Measurements from ENCODE around the gene GSX2.
"Not testable (repeated sequence)": the region's sequence is repeated elsewhere in the genome, so short reads cannot be mapped to it uniquely, and the experiment has no call there.

GSX2 gene

DNA sequence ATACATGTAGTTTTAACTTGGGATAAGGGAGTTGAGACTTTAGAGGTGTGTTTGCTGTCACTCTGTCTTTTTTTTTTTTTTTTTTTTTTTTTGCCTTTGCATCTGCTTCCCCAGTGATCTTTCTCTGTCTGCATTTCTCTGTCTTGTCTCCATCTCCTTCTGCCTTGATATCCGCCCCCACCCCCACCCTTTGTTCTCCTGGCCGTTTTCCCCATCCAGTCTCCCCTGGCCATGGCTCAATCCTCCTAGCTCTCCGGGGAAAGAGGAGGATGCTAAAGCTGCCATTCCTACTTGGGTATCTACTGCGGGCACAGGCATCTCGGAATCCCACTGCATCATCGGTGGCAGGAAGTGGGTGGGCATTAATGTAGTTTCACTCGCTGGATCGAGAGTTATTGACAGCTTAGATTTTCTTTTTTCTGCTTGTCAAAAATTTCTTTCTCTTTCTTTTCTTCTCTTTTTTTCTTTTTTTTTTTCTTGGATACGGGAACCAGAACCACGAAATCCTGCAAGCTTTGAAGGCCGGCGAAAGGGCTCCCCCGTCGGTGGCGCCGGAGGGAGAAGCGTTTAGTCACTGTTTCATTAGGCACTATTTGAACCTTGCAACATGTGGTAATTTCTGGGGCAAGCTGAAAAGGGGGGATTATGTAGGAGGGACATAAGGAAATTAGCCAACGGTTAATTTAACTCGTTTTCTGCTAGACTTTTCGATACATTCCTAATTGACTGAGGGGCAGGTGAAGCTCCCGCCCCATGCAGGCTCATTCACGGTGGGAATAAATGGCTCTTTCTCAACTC lies 8.2 kb downstream of the GSX2 start:
- H4K20me1 ChIP-seq (ENCODE audit: low read depth, low read length), result no peaks in the 10 kb centered on the region
- no peak overlapping the region for H3K4me3 ChIP-seq (ENCODE audit: insufficient read depth, low read length, poor library complexity, severe bottlenecking)
- TF ChIP-seq EZH2phosphoT487 (conservative IDR thresholded peaks at IDR 0.05; ENCODE audit: low read length), result no peak
- TF ChIP-seq CTCF (IDR thresholded peaks at IDR 0.05; ENCODE audit: insufficient read depth, low read length, poor library complexity, severe bottlenecking), result no peak
- no peaks in the 10 kb centered on the region for H3K36me3 ChIP-seq (ENCODE audit: low read length)
- H3K9me3 ChIP-seq (ENCODE audit: insufficient read depth, low read length), result no peaks in the 10 kb centered on the region
- no peaks in the 10 kb centered on the region for H3K9me2 ChIP-seq (replicated peaks; ENCODE audit: insufficient read depth, low read length)
- H3F3A ChIP-seq (ENCODE audit: insufficient read depth), result no peaks in the 10 kb centered on the region
- no peak overlapping the region for H3K9ac ChIP-seq (ENCODE audit: low read length)
- H3K79me2 ChIP-seq (ENCODE audit: insufficient read depth, low read length), result no peaks in the 10 kb centered on the region
- H2AFZ ChIP-seq (ENCODE audit: low read depth, low read length, severe bottlenecking), result no peak overlapping the region
- H3K27ac ChIP-seq (ENCODE audit: low read depth, low read length), result no peak overlapping the region
- H3K4me2 ChIP-seq (ENCODE audit: low read depth, low read length, poor library complexity, severe bottlenecking), result no peak overlapping the region
- no peaks in the 10 kb centered on the region for H3K27me3 ChIP-seq (ENCODE audit: low read length)

GRCh38 chr4:54109241-54110018 lies 9.5 kb downstream of the GSX2 start:
- no peak overlapping the region for H3K4me2 ChIP-seq (ENCODE audit: low read depth, low read length, poor library complexity, severe bottlenecking)
- no peak overlapping the region for H3K4me3 ChIP-seq (ENCODE audit: insufficient read depth, low read length, poor library complexity, severe bottlenecking)
- no peak overlapping the region for H3K27ac ChIP-seq (ENCODE audit: low read depth, low read length)
- no peak overlapping the region for H2AFZ ChIP-seq (ENCODE audit: low read depth, low read length, severe bottlenecking)
- no peaks in the 10 kb centered on the region for H3K9me3 ChIP-seq (ENCODE audit: insufficient read depth, low read length)
- no peaks in the 10 kb centered on the region for H3K9me2 ChIP-seq (replicated peaks; ENCODE audit: insufficient read depth, low read length)
- no peak overlapping the region for H3K9ac ChIP-seq (ENCODE audit: low read length)
- H3K27me3 ChIP-seq (ENCODE audit: low read length), result no peaks in the 10 kb centered on the region
- H3K79me2 ChIP-seq (ENCODE audit: insufficient read depth, low read length), result no peaks in the 10 kb centered on the region
- no peaks in the 10 kb centered on the region for H3F3A ChIP-seq (ENCODE audit: insufficient read depth)
- H4K20me1 ChIP-seq (ENCODE audit: low read depth, low read length), result no peaks in the 10 kb centered on the region
- H3K36me3 ChIP-seq (ENCODE audit: low read length), result no peaks in the 10 kb centered on the region
- TF ChIP-seq CTCF (IDR thresholded peaks at IDR 0.05; ENCODE audit: insufficient read depth, low read length, poor library complexity, severe bottlenecking) (no peak), EZH2phosphoT487 (conservative IDR thresholded peaks at IDR 0.05; ENCODE audit: low read length) (no peak)

DNA sequence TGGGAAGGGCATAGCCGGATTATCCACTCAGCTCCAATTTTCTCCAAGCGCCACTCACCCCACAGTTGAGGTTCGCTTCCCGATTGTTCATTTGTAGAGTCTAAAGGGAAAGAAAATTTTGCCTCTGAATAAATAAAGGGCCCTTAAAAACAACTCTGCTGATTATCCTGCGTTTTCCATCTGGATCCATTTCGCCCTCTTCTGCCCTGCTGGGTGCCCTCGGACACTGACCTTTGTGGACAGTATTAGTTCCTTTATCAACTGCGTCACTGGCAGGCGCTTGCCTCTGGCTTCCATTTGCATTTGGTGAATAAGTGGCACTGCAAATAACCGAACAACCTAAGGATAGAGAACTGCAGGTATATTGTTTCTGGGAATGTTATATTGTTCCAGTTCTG lies 10.1 kb downstream of the GSX2 start:
- H3K9me2 ChIP-seq (replicated peaks; ENCODE audit: insufficient read depth, low read length), result no peaks in the 10 kb centered on the region
- H3K4me2 ChIP-seq (ENCODE audit: low read depth, low read length, poor library complexity, severe bottlenecking), result no peak overlapping the region
- H3K36me3 ChIP-seq (ENCODE audit: low read length), result no peaks in the 10 kb centered on the region
- H3F3A ChIP-seq (ENCODE audit: insufficient read depth), result no peaks in the 10 kb centered on the region
- H4K20me1 ChIP-seq (ENCODE audit: low read depth, low read length), result no peaks in the 10 kb centered on the region
- no peak overlapping the region for H3K27ac ChIP-seq (ENCODE audit: low read depth, low read length)
- H3K27me3 ChIP-seq (ENCODE audit: low read length), result no peaks in the 10 kb centered on the region
- TF ChIP-seq EZH2phosphoT487 (conservative IDR thresholded peaks at IDR 0.05; ENCODE audit: low read length), result no peak
- no peak for TF ChIP-seq CTCF (IDR thresholded peaks at IDR 0.05; ENCODE audit: insufficient read depth, low read length, poor library complexity, severe bottlenecking)
- no peaks in the 10 kb centered on the region for H3K9me3 ChIP-seq (ENCODE audit: insufficient read depth, low read length)
- H3K79me2 ChIP-seq (ENCODE audit: insufficient read depth, low read length), result no peaks in the 10 kb centered on the region
- H3K4me3 ChIP-seq (ENCODE audit: insufficient read depth, low read length, poor library complexity, severe bottlenecking), result no peak overlapping the region
- no peak overlapping the region for H3K9ac ChIP-seq (ENCODE audit: low read length)
- no peak overlapping the region for H2AFZ ChIP-seq (ENCODE audit: low read depth, low read length, severe bottlenecking)

DNA sequence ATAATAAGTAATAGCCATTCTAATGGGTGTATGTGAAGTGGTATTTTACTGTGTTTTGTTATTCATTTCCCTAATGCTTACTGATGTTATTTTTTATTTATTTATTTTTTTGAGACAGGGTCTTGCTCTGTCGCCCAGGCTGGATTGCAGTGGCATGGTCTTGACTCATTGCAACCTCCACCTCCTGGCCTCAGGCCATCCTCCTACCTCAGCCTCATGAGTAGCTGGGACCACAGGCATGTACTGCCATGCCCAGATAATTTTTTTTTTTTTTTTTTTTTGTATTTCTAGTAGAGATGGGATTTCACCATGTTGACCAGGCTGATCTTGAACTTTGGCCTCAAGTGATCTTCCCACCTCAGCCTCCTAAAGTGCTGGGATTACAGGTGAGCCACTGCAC lies 13.2 kb downstream of the GSX2 start:
- H3K9me3 ChIP-seq (ENCODE audit: insufficient read depth, low read length); H2AFZ ChIP-seq (ENCODE audit: low read depth, low read length, severe bottlenecking); H3K9me2 ChIP-seq (replicated peaks; ENCODE audit: insufficient read depth, low read length); H3K27me3 ChIP-seq (ENCODE audit: low read length); H3K79me2 ChIP-seq (ENCODE audit: insufficient read depth, low read length); H3K4me2 ChIP-seq (ENCODE audit: low read depth, low read length, poor library complexity, severe bottlenecking); H3K9ac ChIP-seq (ENCODE audit: low read length); H4K20me1 ChIP-seq (ENCODE audit: low read depth, low read length); H3K36me3 ChIP-seq (ENCODE audit: low read length); H3K27ac ChIP-seq (ENCODE audit: low read depth, low read length); H3F3A ChIP-seq (ENCODE audit: insufficient read depth); H3K4me3 ChIP-seq (ENCODE audit: insufficient read depth, low read length, poor library complexity, severe bottlenecking): not testable (repeated sequence)

GRCh38 chr4:54116246-54116645 lies 16.3 kb downstream of the GSX2 start:
- H3F3A ChIP-seq (ENCODE audit: insufficient read depth); H3K9ac ChIP-seq (ENCODE audit: low read length); H2AFZ ChIP-seq (ENCODE audit: low read depth, low read length, severe bottlenecking); H3K9me3 ChIP-seq (ENCODE audit: insufficient read depth, low read length); H3K9me2 ChIP-seq (replicated peaks; ENCODE audit: insufficient read depth, low read length); H4K20me1 ChIP-seq (ENCODE audit: low read depth, low read length); H3K27me3 ChIP-seq (ENCODE audit: low read length); H3K79me2 ChIP-seq (ENCODE audit: insufficient read depth, low read length); H3K4me3 ChIP-seq (ENCODE audit: insufficient read depth, low read length, poor library complexity, severe bottlenecking); H3K36me3 ChIP-seq (ENCODE audit: low read length); H3K4me2 ChIP-seq (ENCODE audit: low read depth, low read length, poor library complexity, severe bottlenecking); H3K27ac ChIP-seq (ENCODE audit: low read depth, low read length): not testable (repeated sequence)

Measured in SU-DHL-6 (cell line).